OCI-LY7 (cell line): ENCODE results near the gene CSTF1.

Experiments used
- EZH2phosphoT487 ChIP-seq: fragments of 200-600 bp; sonication (generic); IDR thresholded peaks from 2 replicates; pipeline ENCODE4 v1.6.1; 2018; ENCODE audit warnings: low read depth, borderline replicate concordance, mild to moderate bottlenecking, mixed run types, antibody characterized with exemption, low read length, moderate library complexity, mixed read lengths
- TF ChIP-seq, protein P1 (sequence below): fragments of 200-600 bp; sonication (generic); conservative IDR thresholded peaks from 2 replicates; pipeline ENCODE4 v1.5.1; 2014; ENCODE audit warnings: mild to moderate bottlenecking, antibody characterized with exemption, low read length, moderate library complexity, mixed read lengths

- TF ChIP-seq, protein P1, sequence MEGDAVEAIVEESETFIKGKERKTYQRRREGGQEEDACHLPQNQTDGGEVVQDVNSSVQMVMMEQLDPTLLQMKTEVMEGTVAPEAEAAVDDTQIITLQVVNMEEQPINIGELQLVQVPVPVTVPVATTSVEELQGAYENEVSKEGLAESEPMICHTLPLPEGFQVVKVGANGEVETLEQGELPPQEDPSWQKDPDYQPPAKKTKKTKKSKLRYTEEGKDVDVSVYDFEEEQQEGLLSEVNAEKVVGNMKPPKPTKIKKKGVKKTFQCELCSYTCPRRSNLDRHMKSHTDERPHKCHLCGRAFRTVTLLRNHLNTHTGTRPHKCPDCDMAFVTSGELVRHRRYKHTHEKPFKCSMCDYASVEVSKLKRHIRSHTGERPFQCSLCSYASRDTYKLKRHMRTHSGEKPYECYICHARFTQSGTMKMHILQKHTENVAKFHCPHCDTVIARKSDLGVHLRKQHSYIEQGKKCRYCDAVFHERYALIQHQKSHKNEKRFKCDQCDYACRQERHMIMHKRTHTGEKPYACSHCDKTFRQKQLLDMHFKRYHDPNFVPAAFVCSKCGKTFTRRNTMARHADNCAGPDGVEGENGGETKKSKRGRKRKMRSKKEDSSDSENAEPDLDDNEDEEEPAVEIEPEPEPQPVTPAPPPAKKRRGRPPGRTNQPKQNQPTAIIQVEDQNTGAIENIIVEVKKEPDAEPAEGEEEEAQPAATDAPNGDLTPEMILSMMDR = no peak
- no peak for TF ChIP-seq EZH2phosphoT487
Observed at GRCh38 chr20:56454754-56455153, 62.3 kb downstream of the CSTF1 start.
